GM18870 (cell line): ENCODE results near the gene AURKA.
"Not testable (repeated sequence)": the region's sequence is repeated elsewhere in the genome, so short reads cannot be mapped to it uniquely, and the experiment has no call there.

ENCODE experiments used
- ATAC-seq: cut with Tn5 transposase; IDR thresholded peaks from one replicate; pipeline ENCODE4 v1.9.1; 2021; ENCODE audit warnings: moderate library complexity; ENCODE audit not compliant: unreplicated experiment

The AURKA gene

GRCh38 chr20:56391596-56392131, 351 bp downstream of the AURKA start:
- ATAC-seq = peak; percentile 15

- ATAC-seq = no peak
Measured at GRCh38 chr20:56391037-56391436, 978 bp downstream of the AURKA start.

DNA sequence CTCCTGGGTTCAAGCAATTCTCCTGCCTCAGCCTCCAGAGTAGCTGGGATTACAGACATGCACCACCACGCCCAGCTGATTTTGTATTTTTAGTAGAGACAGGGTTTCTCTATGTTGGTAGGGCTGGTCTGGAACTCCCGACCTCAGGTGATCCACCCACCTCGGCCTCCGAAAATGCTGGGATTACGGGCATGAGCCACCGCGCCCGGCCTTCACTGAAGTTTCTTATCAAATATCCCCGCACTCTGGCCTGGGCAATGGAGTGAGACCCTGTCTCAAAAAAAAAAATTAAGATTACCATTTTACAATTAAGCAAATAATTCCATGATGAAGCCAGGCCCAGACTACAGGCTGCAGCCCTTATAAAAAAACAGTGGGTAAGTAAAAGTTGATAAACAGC, 1.6 kb downstream of the AURKA start:
- not testable (repeated sequence) for ATAC-seq

GRCh38 chr20:56389807-56390206, 2.2 kb downstream of the AURKA start:
- ATAC-seq = no peak

DNA sequence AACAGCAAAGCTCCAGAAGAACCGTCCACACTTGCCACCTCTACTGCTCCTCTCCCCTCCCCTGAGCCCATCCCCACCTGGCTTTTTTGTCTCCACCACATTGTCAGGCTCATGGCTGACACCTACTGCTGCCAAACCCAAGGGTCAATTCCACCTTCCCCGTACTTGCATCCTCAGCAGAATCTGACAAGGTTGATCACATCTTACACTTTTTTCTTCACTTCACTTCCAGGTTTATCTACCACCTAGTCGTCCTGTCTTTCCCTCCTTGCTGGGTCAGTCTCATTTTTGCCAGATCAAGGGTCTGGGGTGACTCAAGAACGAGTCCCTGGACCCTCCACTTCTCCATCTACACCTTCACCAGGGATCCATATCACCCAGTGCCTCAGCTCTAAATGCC, 3.1 kb downstream of the AURKA start:
- ATAC-seq = no peak

DNA sequence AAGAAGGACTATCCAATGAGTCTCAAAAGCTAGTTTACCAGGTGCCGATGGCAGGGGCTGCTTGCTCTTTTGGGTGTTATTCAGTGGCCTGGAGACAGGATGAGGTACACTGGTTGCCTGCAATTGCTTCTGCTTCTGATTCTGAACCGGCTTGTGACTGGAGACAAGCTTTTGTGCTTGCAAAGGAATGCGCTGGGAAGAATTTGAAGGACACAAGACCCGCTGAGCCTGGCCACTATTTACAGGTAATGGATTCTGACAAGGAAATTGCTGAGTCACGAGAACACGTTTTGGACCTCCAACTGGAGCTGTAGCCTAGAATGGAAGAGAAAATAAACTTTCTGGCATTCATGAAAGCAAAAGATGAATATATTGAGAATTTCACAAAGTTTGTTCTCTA, 5.8 kb downstream of the AURKA start:
- ATAC-seq = no peak

GRCh38 chr20:56385130-56385529, 6.9 kb downstream of the AURKA start:
- no peak for ATAC-seq

DNA sequence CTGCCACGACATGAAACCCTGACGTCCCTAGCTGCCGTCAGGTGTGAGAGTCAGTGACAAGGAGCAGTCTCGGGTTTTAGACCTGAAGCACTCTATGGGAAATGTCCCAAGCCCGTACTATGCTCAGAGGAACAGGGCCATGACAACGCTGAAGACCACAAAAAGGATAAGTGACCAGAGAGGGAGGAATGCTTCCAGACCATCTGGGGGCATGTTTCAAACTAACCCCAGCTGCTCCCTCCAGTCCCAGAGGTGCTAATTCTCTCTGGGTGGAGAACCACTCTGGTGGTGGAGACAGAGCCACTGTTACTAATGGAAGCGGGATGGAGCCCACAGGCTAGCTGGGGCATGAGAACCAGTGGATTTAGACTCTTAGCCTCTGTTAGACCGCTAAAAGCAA, 8.7 kb downstream of the AURKA start:
- ATAC-seq = no peak

DNA sequence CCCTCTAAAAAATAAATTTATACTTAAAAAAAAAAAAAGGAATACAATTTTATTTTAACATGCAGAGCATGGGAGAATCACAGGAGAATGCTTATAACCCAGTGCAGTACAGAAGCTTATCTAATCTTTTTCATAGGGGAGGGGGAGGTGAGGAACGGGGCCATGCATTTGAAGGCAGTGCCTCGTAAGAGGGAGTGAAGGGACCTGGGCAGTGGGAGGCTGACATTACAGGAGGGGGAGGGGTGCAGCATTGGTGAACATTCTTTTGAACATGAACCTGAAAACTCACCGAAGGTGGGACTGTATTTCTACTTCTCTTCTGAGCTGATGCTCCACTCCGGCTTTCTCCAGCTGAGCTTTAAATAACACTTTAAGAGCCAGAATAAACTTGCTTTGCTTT, 9.3 kb downstream of the AURKA start:
- ATAC-seq = no peak

DNA sequence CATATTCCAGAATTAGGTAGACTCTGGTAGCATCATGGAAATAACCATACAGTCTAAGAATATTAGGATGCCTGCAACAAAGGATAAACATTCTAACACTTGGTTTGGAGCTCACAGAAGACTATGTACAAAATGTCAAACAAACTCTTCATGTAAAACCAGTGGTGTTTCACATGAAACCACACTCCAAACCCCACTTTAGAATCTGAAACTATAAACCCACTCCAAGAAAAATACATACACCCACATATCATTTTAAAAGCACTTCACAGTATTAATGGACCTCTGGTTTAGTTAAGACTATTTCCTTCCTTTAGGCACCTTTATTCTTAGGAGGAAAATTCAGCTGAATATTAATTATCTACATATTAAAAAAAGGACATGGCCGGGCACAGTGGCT, 10.5 kb downstream of the AURKA start:
- peak; percentile 64 for ATAC-seq

DNA sequence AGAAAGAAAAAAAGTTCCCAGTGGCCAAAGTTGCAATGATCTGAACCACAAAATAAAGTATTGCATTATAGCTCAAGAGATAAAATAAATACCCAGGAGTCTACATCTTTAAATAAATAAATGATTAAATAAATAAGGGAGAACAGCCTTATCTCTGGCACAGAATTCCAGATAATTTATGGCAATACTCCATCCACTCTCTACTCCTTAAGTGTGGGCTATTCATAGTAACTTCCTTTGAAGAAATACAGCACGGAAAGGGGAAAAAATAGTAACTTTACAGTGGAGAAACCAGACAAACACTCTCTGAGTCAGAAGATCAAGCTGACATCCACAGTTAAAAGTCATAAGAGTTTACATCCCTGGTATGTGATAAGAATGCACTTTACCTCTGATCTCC, 11.6 kb downstream of the AURKA start:
- no peak for ATAC-seq

GRCh38 chr20:56378386-56378785, 13.6 kb downstream of the AURKA start:
- no peak for ATAC-seq

- ATAC-seq = no peak
Measured at GRCh38 chr20:56376331-56376730, 15.7 kb downstream of the AURKA start.

DNA sequence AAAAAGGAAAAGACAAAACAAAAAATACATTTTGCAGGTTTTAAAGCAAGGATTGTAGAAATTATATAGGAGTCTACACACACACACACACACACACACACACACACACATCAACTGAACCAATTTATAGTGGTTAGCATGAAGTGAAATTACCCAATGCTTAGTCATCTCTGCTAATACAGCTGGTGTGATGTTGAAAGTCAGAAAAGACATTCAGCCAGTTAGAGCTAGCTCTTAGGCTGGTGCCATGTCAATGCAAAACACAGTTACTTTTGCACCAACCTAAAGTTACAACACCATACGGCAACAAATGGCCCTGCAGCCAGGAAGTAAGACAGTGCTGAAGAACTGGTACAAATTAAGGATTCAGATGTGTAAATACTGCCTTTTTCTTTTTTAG, 18.1 kb downstream of the AURKA start:
- ATAC-seq = peak; percentile 74

GRCh38 chr20:56372850-56373249, 19.2 kb downstream of the AURKA start:
- no peak for ATAC-seq

GRCh38 chr20:56371977-56372376, 20.0 kb downstream of the AURKA start:
- ATAC-seq = no peak

DNA sequence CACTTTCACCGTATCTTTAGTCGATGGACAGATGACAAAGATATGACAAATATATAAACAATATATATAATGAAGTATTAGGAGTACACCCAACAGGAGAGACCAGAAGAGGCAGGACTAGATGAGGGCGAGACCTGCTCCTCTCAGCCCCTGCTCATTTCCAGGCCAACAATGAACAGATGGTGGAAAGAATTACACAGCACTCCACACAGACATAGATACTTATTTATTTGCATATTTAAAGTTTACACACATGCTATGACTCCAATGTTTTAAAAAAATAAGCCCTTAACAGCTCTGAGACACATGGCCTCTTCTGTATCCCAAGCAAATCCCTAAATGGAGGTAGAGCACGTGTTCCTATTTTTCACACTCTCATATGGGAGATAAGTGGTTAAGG, 22.8 kb downstream of the AURKA start:
- no peak for ATAC-seq

DNA sequence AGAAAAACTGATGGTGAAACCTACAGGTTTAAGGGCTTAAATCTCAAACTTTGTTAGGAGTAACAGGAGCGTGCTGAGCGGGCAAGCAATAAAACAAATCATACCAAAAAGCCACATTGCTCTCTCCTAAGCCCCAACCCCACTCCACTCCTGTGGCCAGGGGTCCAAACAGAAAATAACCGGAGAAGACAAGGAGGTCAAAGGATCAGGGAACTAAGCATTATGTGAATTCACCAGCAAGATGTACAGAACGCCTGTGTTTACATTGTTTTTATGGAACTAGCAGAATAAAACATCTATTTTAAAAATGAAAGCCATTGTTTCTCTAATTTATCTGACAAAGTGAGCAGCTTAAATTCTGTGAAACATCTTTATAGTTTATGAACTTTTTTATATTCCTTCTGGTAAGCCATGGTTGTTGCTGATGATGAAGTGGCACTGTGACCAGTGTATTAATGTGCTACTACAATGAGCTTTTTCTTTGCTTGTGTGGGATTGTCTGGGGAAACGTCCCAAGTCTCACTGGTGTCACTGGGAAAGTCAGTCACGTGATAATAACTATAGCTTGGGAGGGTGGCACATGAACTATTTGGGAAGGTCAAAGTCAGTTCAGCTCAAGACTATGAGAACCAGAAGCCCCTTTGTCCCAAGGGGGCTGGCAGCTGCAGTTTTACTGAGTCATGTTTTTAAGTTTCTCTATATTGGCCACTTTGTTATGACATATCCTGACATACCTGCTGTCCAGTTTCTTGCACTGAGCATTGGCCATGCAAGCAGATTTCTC, 23.5 kb downstream of the AURKA start:
- no peak for ATAC-seq

GRCh38 chr20:56363491-56363890, 28.5 kb downstream of the AURKA start:
- ATAC-seq = no peak

DNA sequence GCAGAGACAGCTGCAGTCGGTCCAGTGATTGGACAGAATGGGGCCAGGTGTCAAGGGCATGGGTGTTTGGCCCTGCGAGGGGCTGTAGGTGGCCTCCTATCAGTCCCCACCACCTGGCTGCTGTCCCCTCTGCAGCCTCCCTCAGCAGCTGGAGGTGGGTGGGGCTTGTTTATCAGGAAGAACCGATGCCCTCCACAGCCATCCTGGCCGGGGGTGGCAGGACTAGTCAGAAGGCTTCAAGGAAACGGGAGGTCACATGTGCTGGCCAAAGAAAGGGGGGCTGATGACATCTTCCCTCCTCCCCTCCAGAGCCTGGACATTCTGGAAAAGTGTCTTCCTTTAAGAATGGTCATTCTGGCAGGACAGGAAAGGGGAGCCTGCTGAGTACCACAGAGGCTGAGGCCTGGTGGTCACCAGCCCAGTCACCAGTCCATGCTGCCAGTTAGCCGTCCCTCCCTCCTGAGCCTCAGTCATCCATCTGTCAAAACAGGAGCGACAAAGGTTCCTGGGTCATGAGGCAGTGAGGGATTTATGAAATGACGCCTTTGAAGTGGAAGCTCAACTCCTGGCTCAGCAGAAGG, 29.1 kb downstream of the AURKA start:
- ATAC-seq = no peak

GRCh38 chr20:56361900-56362299, 30.1 kb downstream of the AURKA start:
- ATAC-seq = no peak

DNA sequence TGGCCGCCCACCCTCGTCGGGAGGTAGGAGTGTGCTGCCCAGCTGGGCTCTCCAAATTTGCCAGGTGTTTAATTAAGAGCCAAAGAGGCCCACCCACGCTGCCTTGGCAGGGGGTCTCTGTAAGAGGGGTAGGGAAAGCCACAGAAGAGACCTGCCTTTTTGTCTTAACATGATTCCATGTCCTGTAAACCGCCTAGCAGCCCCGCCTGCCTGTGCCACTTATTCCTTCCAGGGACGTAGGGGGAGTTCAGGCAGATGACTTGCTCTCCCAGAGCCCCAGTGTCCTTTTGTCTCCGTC, 31.2 kb downstream of the AURKA start:
- ATAC-seq = no peak
